ENCODE results near the gene BACH2. TPM values are rescaled to one million over a fixed set of nuclear protein-coding genes. Genes with fewer than 3 reads are reported as not detected.

Gene BACH2
- total and polyA plus RNA-seq, 2 of the 8 experiments (the other 6 are each of a cell fraction or from before 2014, with no cell fraction given) = 1.9 to 5.9 TPM

- TF ChIP-seq CHD7 (IDR thresholded peaks at IDR 0.05; ENCODE audit: insufficient replicate concordance, low read length) (no peak), SIRT6 (IDR thresholded peaks at IDR 0.05; ENCODE audit: low read length) (no peak), POU5F1 (IDR thresholded peaks at IDR 0.05; ENCODE audit: low read depth, low read length) (no peak), TAF1 (IDR thresholded peaks at IDR 0.05; ENCODE audit: low read depth, low read length) (no peak), RNF2 (IDR thresholded peaks at IDR 0.05; ENCODE audit: borderline replicate concordance, low read depth, low read length, missing control alignments, poor library complexity, severe bottlenecking) (no peak), ATF3 (IDR thresholded peaks at IDR 0.05; ENCODE audit: insufficient read depth, low read depth, low read length) (no peak), SUZ12 (IDR thresholded peaks at IDR 0.05; ENCODE audit: low read length) (no peak), HDAC2 (IDR thresholded peaks at IDR 0.05; ENCODE audit: borderline replicate concordance in 1 of 2, low read depth in 2 of 2, low read length in 2 of 2) (no peak)
Observed at GRCh38 chr6:90076511-90077415, 219.9 kb downstream of the BACH2 start (continued).
